ENCODE data around the gene RBCK1.

DNA sequence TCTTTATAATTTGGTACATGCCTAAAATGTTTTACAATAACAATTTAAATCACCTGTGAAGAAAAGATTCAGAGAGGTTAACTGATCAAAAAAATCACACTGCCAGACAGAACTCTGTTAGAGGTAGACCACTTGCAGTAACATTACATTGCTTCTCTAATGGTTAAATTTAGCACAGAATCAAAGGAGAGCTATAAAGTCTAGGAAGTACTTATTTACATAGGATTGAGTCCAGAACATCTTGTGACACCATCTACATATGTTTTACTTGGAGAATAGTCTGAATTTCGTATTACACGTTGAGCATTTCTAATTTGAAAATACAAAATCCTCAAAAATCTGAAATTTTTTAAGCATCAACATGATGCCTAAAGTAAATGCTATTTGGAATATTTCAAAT lies 71.4 kb downstream of the RBCK1 start:
- TF ChIP-seq, protein P1, sequence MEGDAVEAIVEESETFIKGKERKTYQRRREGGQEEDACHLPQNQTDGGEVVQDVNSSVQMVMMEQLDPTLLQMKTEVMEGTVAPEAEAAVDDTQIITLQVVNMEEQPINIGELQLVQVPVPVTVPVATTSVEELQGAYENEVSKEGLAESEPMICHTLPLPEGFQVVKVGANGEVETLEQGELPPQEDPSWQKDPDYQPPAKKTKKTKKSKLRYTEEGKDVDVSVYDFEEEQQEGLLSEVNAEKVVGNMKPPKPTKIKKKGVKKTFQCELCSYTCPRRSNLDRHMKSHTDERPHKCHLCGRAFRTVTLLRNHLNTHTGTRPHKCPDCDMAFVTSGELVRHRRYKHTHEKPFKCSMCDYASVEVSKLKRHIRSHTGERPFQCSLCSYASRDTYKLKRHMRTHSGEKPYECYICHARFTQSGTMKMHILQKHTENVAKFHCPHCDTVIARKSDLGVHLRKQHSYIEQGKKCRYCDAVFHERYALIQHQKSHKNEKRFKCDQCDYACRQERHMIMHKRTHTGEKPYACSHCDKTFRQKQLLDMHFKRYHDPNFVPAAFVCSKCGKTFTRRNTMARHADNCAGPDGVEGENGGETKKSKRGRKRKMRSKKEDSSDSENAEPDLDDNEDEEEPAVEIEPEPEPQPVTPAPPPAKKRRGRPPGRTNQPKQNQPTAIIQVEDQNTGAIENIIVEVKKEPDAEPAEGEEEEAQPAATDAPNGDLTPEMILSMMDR (IDR thresholded peaks at IDR 0.05; ENCODE audit: low read length): no peak
- TF ChIP-seq EZH2phosphoT487 (IDR thresholded peaks at IDR 0.05; ENCODE audit: low read length): no peak
- TF ChIP-seq EZH2 (optimal IDR thresholded peaks at IDR 0.05; ENCODE audit: low read depth, low read length): no peak
